PC-3 (cell line): ENCODE results near the gene MICU1. TPM values are rescaled to one million over a fixed set of nuclear protein-coding genes. Genes with fewer than 3 reads are reported as not detected.

Source experiments
- ATAC-seq: fragments of 200-7000 bp; cut with Tn5 transposase; 2 replicates; pipeline ENCODE4 v1.9.1; 2020; ENCODE audit warnings: mild to moderate bottlenecking, moderate library complexity
- BruUV-seq: library from RNA; stranded (reverse); fragments of 400-500 nt; replicated peaks from 2 replicates; lab custom pipeline; 2021; lab: Mats Ljungman, UMichigan
- CTCF ChIA-PET: fragments of 300-600 bp; sonication (Branson Sonifier 250); formaldehyde crosslinking; loops from one replicate; lab custom pipeline; 2022; ENCODE audit warnings: antibody characterized with exemption; lab: Charles Lee
- POLR2A ChIA-PET: fragments of 300-600 bp; sonication (Branson Sonifier 250); formaldehyde crosslinking; loops from one replicate; lab custom pipeline; 2022; ENCODE audit warnings: antibody characterized with exemption; ENCODE audit not compliant: unreplicated experiment; lab: Charles Lee
- DNase-seq: peaks from one replicate; pipeline ENCODE4 v3.0.0-alpha.2; 2015
- H2AFZ ChIP-seq: fragments of 300-600 bp; sonication (generic); 2 replicates; pipeline ENCODE4 v1.6.0; 2016; ENCODE audit warnings: antibody characterized with exemption, low read length
- H3F3A ChIP-seq: fragments of 300-600 bp; sonication (generic); one replicate; pipeline ENCODE4 v1.6.0; 2017; ENCODE audit warnings: antibody characterized with exemption, low read length, control low read depth, mild to moderate bottlenecking; ENCODE audit not compliant: unreplicated experiment
- H3K27ac ChIP-seq: fragments of 300-600 bp; sonication (generic); 2 replicates; pipeline ENCODE4 v1.5.1; 2016; ENCODE audit warnings: mild to moderate bottlenecking, low read length
- H3K27me3 ChIP-seq: fragments of 300-600 bp; sonication (generic); 2 replicates; pipeline ENCODE4 v1.6.1; 2016; ENCODE audit warnings: low read length, mixed read lengths
- H3K36me3 ChIP-seq: fragments of 300-600 bp; sonication (generic); 2 replicates; pipeline ENCODE4 v1.6.1; 2016; ENCODE audit warnings: low read depth, mixed run types, low read length, mixed read lengths
- H3K4me1 ChIP-seq: fragments of 300-600 bp; sonication (generic); 2 replicates; pipeline ENCODE4 v1.5.1; 2016; ENCODE audit warnings: low read length; ENCODE audit not compliant: insufficient read depth
- H3K4me2 ChIP-seq: fragments of 300-600 bp; sonication (generic); 2 replicates; pipeline ENCODE4 v1.6.0; 2016; ENCODE audit warnings: low read length
- H3K4me3 ChIP-seq: fragments of 300-600 bp; sonication (generic); 2 replicates; pipeline ENCODE4 v1.5.1; 2016; ENCODE audit warnings: mild to moderate bottlenecking, low read length, mixed read lengths
- H3K79me2 ChIP-seq: fragments of 300-600 bp; sonication (generic); 2 replicates; pipeline ENCODE4 v1.6.1; 2017; ENCODE audit warnings: low read length, mixed read lengths
- H3K9ac ChIP-seq: fragments of 300-600 bp; sonication (generic); 2 replicates; pipeline ENCODE4 v1.6.0; 2016; ENCODE audit warnings: mild to moderate bottlenecking, low read length
- H3K9me2 ChIP-seq: fragments of 300-600 bp; sonication (generic); replicated peaks from 2 replicates; pipeline ENCODE4 v1.6.1; 2016; ENCODE audit warnings: mixed run types, low read length, mixed read lengths
- H3K9me3 ChIP-seq: fragments of 300-600 bp; sonication (generic); 2 replicates; pipeline ENCODE4 v1.6.1; 2016; ENCODE audit warnings: low read length, mixed read lengths
- H4K20me1 ChIP-seq: fragments of 300-600 bp; sonication (generic); 2 replicates; pipeline ENCODE4 v1.6.1; 2016; ENCODE audit warnings: low read length, mixed read lengths
- EZH2 ChIP-seq: fragments of 300-600 bp; sonication (generic); IDR thresholded peaks from one replicate; pipeline ENCODE4 v1.6.1; 2017; ENCODE audit warnings: antibody characterized with exemption, mild to moderate bottlenecking, low read length; ENCODE audit not compliant: unreplicated experiment
- EZH2phosphoT487 ChIP-seq: fragments of 300-600 bp; sonication (generic); IDR thresholded peaks from 2 replicates; pipeline ENCODE4 v1.6.1; 2018; ENCODE audit warnings: mild to moderate bottlenecking, antibody characterized with exemption, low read length, borderline replicate concordance
- intact Hi-C: fragments of 100-400 bp; cut with micrococcal nuclease; formaldehyde crosslinking; loops from 2 replicates; pipeline ENCODE4 v1.9.0; 2023
- total RNA-seq: library from RNA; depleted of rRNA; stranded (reverse); fragments of >200 nt; gene quantifications from 2 replicates; pipeline ENCODE4 v1.2.3, GENCODE V29; 2014
- TF ChIP-seq, protein P1 (sequence below): fragments of 300-600 bp; sonication (generic); conservative IDR thresholded peaks from 2 replicates; pipeline ENCODE4 v1.5.1; 2017; ENCODE audit warnings: antibody characterized with exemption, low read depth, mild to moderate bottlenecking, low read length

The MICU1 gene
- total RNA-seq, 1 experiment from 2014 or later = 19.8 TPM

DNA sequence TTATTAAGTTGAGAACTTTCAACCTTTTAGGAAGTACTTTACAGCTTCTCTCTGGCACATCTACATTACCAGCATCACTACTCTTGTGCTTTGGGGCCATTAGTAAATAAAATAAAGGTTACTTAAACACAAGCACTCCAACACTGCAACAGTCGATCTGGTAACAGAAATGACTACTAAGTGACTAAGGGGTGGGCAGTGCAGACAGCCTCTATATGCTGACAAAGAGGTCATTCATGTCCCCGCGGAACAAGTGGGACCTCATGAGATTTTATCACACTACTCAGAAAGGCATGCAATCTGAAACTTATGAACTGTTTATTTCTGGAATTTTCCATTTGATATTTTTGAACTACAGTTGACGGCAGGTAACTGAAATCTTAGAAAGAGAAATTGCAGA lies 159.9 kb downstream of the MICU1 start:
- DNase-seq (peak; percentile 61), ATAC-seq (peak; percentile 72)
- BruUV-seq = no TSS peak
- ChIA-PET CTCF (no interaction called here), POLR2A (no interaction called here)
- no peaks in the 10 kb centered on the region for H3F3A ChIP-seq
- no peak overlapping the region for H3K9ac ChIP-seq
- no peak overlapping the region for H3K4me3 ChIP-seq
- H3K36me3 ChIP-seq = no peaks in the 10 kb centered on the region
- intact Hi-C loops = no loop called here
- H3K4me1 ChIP-seq = peaks cover 26% of the 10 kb centered on the region
- H3K27ac ChIP-seq = peak overlapping the region; percentile 63
- H4K20me1 ChIP-seq = no peaks in the 10 kb centered on the region
- TF ChIP-seq EZH2 (no peak), EZH2phosphoT487 (no peak)
- TF ChIP-seq, protein P1, sequence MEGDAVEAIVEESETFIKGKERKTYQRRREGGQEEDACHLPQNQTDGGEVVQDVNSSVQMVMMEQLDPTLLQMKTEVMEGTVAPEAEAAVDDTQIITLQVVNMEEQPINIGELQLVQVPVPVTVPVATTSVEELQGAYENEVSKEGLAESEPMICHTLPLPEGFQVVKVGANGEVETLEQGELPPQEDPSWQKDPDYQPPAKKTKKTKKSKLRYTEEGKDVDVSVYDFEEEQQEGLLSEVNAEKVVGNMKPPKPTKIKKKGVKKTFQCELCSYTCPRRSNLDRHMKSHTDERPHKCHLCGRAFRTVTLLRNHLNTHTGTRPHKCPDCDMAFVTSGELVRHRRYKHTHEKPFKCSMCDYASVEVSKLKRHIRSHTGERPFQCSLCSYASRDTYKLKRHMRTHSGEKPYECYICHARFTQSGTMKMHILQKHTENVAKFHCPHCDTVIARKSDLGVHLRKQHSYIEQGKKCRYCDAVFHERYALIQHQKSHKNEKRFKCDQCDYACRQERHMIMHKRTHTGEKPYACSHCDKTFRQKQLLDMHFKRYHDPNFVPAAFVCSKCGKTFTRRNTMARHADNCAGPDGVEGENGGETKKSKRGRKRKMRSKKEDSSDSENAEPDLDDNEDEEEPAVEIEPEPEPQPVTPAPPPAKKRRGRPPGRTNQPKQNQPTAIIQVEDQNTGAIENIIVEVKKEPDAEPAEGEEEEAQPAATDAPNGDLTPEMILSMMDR = no peak
- 0 out of 2 replicates have a peak overlapping the region, but pooled peaks have one; percentile 15 for H2AFZ ChIP-seq
- no peaks in the 10 kb centered on the region for H3K27me3 ChIP-seq
- no peaks in the 10 kb centered on the region for H3K79me2 ChIP-seq
- peak overlapping the region; percentile 28; the same call in 1 of the 2 replicates for H3K4me2 ChIP-seq
- no peaks in the 10 kb centered on the region for H3K9me2 ChIP-seq
- no peaks in the 10 kb centered on the region for H3K9me3 ChIP-seq

DNA sequence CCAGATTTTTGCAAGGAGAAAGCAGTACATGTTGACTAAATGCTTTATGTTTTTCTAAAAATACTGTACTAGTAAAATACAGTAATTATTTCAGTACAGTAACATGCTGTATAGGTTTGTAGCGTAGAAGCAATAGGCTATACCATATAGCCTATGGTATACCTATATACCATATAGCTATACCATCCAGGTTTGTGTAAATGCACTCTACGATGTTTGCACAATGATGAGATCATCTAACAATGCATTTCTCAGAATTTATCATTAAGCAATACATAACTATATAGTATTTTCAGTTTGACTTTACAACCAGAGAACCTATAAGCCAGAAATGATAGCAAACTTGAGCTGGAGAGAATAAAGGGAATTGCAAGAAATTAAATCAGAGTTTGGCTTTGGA lies 161.4 kb downstream of the MICU1 start:
- POLR2A ChIA-PET = no interaction called here
- no peaks in the 10 kb centered on the region for H3K9me2 ChIP-seq
- intact Hi-C loops = no loop called here

DNA sequence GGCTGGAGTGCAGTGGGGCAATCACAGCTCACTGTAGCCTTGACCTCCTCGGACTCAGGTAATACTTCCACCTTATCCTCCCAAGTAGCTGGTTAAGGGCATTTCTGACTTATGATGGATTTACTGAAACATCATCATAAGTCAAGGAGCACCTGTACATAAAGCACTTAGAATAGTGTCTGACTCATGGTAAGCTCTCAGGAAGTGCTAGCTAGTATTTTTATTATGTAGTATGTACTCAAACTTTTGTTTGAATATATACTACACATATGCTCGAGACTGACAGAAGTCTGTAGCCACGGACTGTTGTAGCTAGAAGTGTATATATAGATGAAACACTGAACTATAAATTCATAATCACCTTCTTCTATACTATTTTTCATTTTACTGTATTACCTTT lies 163.6 kb downstream of the MICU1 start:
- intact Hi-C loops = no loop called here
- TF ChIP-seq, protein P1 = no peak
- TF ChIP-seq EZH2phosphoT487 (no peak), EZH2 (no peak)
- POLR2A ChIA-PET = no interaction called here
- no peaks in the 10 kb centered on the region for H3K9me3 ChIP-seq
- no peak overlapping the region for H2AFZ ChIP-seq
- no peaks in the 10 kb centered on the region for H3K79me2 ChIP-seq
- H3K9me2 ChIP-seq = no peaks in the 10 kb centered on the region
- ATAC-seq (peak; percentile 91), DNase-seq (peak; percentile 55)
- CTCF ChIA-PET = no interaction called here
- no peak overlapping the region for H3K9ac ChIP-seq
- no peaks in the 10 kb centered on the region for H3K27me3 ChIP-seq
- H3K4me3 ChIP-seq = no peak overlapping the region
- H3K36me3 ChIP-seq = no peaks in the 10 kb centered on the region
- H3K4me2 ChIP-seq = no peak overlapping the region
- no peaks in the 10 kb centered on the region for H3F3A ChIP-seq
- H3K4me1 ChIP-seq = peaks cover 26% of the 10 kb centered on the region
- no TSS peak for BruUV-seq
- H3K27ac ChIP-seq = no peak overlapping the region
- H4K20me1 ChIP-seq = no peaks in the 10 kb centered on the region

More for the DNA sequence above, 161.4 kb downstream of the MICU1 start:
- no peaks in the 10 kb centered on the region for H3K36me3 ChIP-seq
- H3K79me2 ChIP-seq = no peaks in the 10 kb centered on the region
- H3K27ac ChIP-seq = no peak overlapping the region
- H3K27me3 ChIP-seq = no peaks in the 10 kb centered on the region
- BruUV-seq = no TSS peak
- H3F3A ChIP-seq = no peaks in the 10 kb centered on the region
- TF ChIP-seq EZH2phosphoT487 (no peak), EZH2 (no peak)
- DNase-seq = peak; percentile 47
- H3K9ac ChIP-seq = no peak overlapping the region
- H3K9me3 ChIP-seq = no peaks in the 10 kb centered on the region
- no peak overlapping the region for H3K4me3 ChIP-seq
- ATAC-seq = peak; percentile 31; the same call in 1 of the 2 replicates
- H3K4me2 ChIP-seq = no peak overlapping the region
- H2AFZ ChIP-seq = no peak overlapping the region
- peaks cover 26% of the 10 kb centered on the region for H3K4me1 ChIP-seq
- H4K20me1 ChIP-seq = no peaks in the 10 kb centered on the region
- CTCF ChIA-PET = no interaction called here
